Measurements from ENCODE around the gene SLC24A3.

The SLC24A3 gene

GRCh38 chr20:19236371-19237055 lies 24.1 kb downstream of the SLC24A3 start:
- no peak for DNase-seq (ENCODE audit: low read depth in 2 of 3, low spot score in 1 of 3)

GRCh38 chr20:19241440-19241839 lies 29.0 kb downstream of the SLC24A3 start:
- DNase-seq (ENCODE audit: low read depth in 2 of 3, low spot score in 1 of 3) = no peak

- no peak for DNase-seq (ENCODE audit: low read depth in 2 of 3, low spot score in 1 of 3)
Measured at GRCh38 chr20:19244291-19244690, 31.8 kb downstream of the SLC24A3 start.

- no peak for DNase-seq (ENCODE audit: low read depth in 2 of 3, low spot score in 1 of 3)
Measured at GRCh38 chr20:19249106-19249879, 36.9 kb downstream of the SLC24A3 start.

- DNase-seq (ENCODE audit: low read depth in 2 of 3, low spot score in 1 of 3) = no peak
Measured at GRCh38 chr20:19250346-19250745, 37.9 kb downstream of the SLC24A3 start.

- no peak for DNase-seq (ENCODE audit: low read depth in 2 of 3, low spot score in 1 of 3)
Measured at GRCh38 chr20:19251506-19251905, 39.1 kb downstream of the SLC24A3 start.

- no peak for DNase-seq (ENCODE audit: low read depth in 2 of 3, low spot score in 1 of 3)
Measured at GRCh38 chr20:19251958-19252357, 39.5 kb downstream of the SLC24A3 start.

GRCh38 chr20:19252451-19253120 lies 40.1 kb downstream of the SLC24A3 start:
- DNase-seq (ENCODE audit: low read depth in 2 of 3, low spot score in 1 of 3) = no peak

- no peak for DNase-seq (ENCODE audit: low read depth in 2 of 3, low spot score in 1 of 3)
Measured at GRCh38 chr20:19253316-19253715, 40.9 kb downstream of the SLC24A3 start.

- no peak for DNase-seq (ENCODE audit: low read depth in 2 of 3, low spot score in 1 of 3)
Measured at GRCh38 chr20:19253916-19254820, 41.7 kb downstream of the SLC24A3 start.

- DNase-seq (ENCODE audit: low read depth in 2 of 3, low spot score in 1 of 3) = no peak
Measured at GRCh38 chr20:19254956-19255355, 42.5 kb downstream of the SLC24A3 start.

- no peak for DNase-seq (ENCODE audit: low read depth in 2 of 3, low spot score in 1 of 3)
Measured at GRCh38 chr20:19256085-19256484, 43.6 kb downstream of the SLC24A3 start.

- no peak for DNase-seq (ENCODE audit: low read depth in 2 of 3, low spot score in 1 of 3)
Measured at GRCh38 chr20:19256906-19257595, 44.6 kb downstream of the SLC24A3 start.

- no peak for DNase-seq (ENCODE audit: low read depth in 2 of 3, low spot score in 1 of 3)
Measured at GRCh38 chr20:19257865-19258264, 45.4 kb downstream of the SLC24A3 start.

- no peak for DNase-seq (ENCODE audit: low read depth in 2 of 3, low spot score in 1 of 3)
Measured at GRCh38 chr20:19259141-19259591, 46.7 kb downstream of the SLC24A3 start.

GRCh38 chr20:19260412-19261090 lies 48.1 kb downstream of the SLC24A3 start:
- DNase-seq (ENCODE audit: low read depth in 2 of 3, low spot score in 1 of 3) = no peak

- DNase-seq (ENCODE audit: low read depth in 2 of 3, low spot score in 1 of 3) = no peak
Measured at GRCh38 chr20:19264191-19264590, 51.7 kb downstream of the SLC24A3 start.

- DNase-seq (ENCODE audit: low read depth in 2 of 3, low spot score in 1 of 3) = no peak
Measured at GRCh38 chr20:19265646-19266374, 53.4 kb downstream of the SLC24A3 start.

GRCh38 chr20:19268426-19268825 lies 56.0 kb downstream of the SLC24A3 start:
- no peak for DNase-seq (ENCODE audit: low read depth in 2 of 3, low spot score in 1 of 3)

Data from stimulated activated CD4-positive, alpha-beta T cell treated with anti-CD3 and anti-CD28 coated beads, Interleukin-12 subunit alpha, Interleukin-12 subunit beta, amount 100 ng/mL, for 48 hours (primary cell).